Upper lobe of left lung (tissue), 6 donors: ENCODE data around the gene CDK4. TPM values are rescaled to one million over a fixed set of nuclear protein-coding genes. Genes with fewer than 3 reads are reported as not detected.
A peak's percentile ranks its signal among the peaks of the same experiment; 100 is the strongest.

Experiments
- ATAC-seq, 2 donors: fragments of 200-7000 bp; cut with Tn5 transposase; one replicate each; pipeline ENCODE4 v1.9.1; 2022; ENCODE audit warnings: mild to moderate bottlenecking in 2 of 2, moderate library complexity in 2 of 2; ENCODE audit not compliant: low FRiP score in 2 of 2
- DNase-seq, 2 donors: peaks; one replicate each; pipeline ENCODE4 v3.0.0-alpha.2; 2019 to 2020
- H3K27ac ChIP-seq, 4 donors: fragments of 200-600 bp; sonication (generic); one replicate each; pipeline ENCODE4 v1.5.1; 2016 to 2019
- H3K27me3 ChIP-seq, 4 donors: fragments of 200-600 bp; sonication (generic); one replicate each; pipeline ENCODE4 v1.5.1; 2017 to 2019
- H3K36me3 ChIP-seq, 4 donors: fragments of 200-600 bp; sonication (generic); one replicate each; pipeline ENCODE4 v1.5.1; 2016 to 2019
- H3K4me1 ChIP-seq, 4 donors: fragments of 200-600 bp; sonication (generic); one replicate each; pipeline ENCODE4 v1.5.1; 2018 to 2019
- H3K4me3 ChIP-seq, 4 donors: fragments of 200-600 bp; sonication (generic); one replicate each; pipeline ENCODE4 v1.5.1; 2017 to 2019; ENCODE audit warnings: mild to moderate bottlenecking in 2 of 4, moderate library complexity in 1 of 4
- H3K9me3 ChIP-seq, 4 donors: fragments of 200-600 bp; sonication (generic); one replicate each; pipeline ENCODE4 v1.5.1; 2018 to 2019
- EP300 ChIP-seq, 4 donors: sonication (generic); formaldehyde crosslinking; IDR thresholded peaks; one replicate each; pipeline ENCODE4 v1.5.1; 2017; ENCODE audit warnings: antibody characterized with exemption in 4 of 4, control low read depth in 2 of 4
- POLR2A ChIP-seq, 4 donors: fragments of 450-650 bp; IDR thresholded peaks; one replicate each; pipeline ENCODE4 v1.5.1; 2016 to 2017; ENCODE audit warnings: antibody characterized with exemption in 4 of 4, mild to moderate bottlenecking in 2 of 4
- POLR2AphosphoS5 ChIP-seq, 2 donors: sonication (generic); formaldehyde crosslinking; IDR thresholded peaks; one replicate each; pipeline ENCODE4 v1.5.1; 2017; ENCODE audit warnings: antibody characterized with exemption in 2 of 2
- WGBS, 2 donors: methylation state at CpG; one replicate each; pipeline ENCODE4 v1.1.5; 2017 to 2018; 5-methylcytosine and 5-hydroxymethylcytosine counted together
- total RNA-seq, 6 donors: library from RNA; depleted of rRNA in 4 of 6; stranded (reverse); fragments of >200 nt in 4 of 6; gene quantifications; one replicate each; pipeline versions ENCODE4 v1.1.0 to v1.2.1, GENCODE V29; 2016 to 2021
- TF ChIP-seq, protein P1 (sequence below), 6 experiments: fragments of 450-650 bp in 4 of 6; fragments of 200-600 bp in 2 of 6; sonication (generic) in 2 of 6; IDR thresholded peaks; one replicate each; pipeline ENCODE4 v1.5.1; 2016 to 2019; ENCODE audit warnings: antibody characterized with exemption in 6 of 6
- donor health status: DM: no; HTN: no; CAD: no; lungs with moderate emphysema.
- donor health status: DM: no; HTN: yes; CAD: no; lungs with severe emphysema.

The CDK4 gene
- total RNA-seq, 6 donors from 2014 or later, result 38.5 to 109 (median 62.5) TPM

DNA sequence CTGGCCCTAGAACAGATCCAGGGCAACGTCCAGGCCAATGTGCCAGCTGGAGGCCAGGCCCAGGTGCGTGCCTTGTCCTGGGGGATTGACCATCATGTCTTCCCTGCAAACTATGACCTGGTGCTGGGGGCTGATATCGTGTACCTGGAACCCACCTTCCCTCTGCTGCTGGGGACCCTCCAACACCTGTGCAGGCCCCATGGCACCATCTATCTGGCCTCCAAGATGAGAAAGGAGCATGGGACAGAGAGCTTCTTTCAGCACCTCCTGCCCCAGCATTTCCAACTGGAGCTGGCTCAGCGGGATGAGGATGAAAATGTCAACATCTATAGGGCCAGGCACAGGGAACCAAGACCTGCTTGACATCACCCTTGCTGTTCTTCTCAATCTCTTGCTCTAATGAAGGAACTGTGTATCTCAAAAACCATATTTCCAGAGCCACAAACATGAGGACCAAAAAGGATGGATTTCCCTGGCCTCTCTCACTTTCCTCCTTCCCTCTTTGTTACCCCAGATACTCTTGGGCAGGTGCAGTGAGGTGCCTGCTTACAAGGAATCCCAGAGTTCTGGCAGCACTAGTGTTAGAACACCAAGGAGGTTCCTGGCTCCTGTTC, 28.3 kb upstream of the CDK4 start:
- ATAC-seq (no peak), DNase-seq (no peak)
- TF ChIP-seq POLR2AphosphoS5 (IDR thresholded peaks at IDR 0.05), result no peak
- no peak for TF ChIP-seq POLR2A (IDR thresholded peaks at IDR 0.05)
- no peak for TF ChIP-seq EP300 (IDR thresholded peaks at IDR 0.05)
- TF ChIP-seq, protein P1, sequence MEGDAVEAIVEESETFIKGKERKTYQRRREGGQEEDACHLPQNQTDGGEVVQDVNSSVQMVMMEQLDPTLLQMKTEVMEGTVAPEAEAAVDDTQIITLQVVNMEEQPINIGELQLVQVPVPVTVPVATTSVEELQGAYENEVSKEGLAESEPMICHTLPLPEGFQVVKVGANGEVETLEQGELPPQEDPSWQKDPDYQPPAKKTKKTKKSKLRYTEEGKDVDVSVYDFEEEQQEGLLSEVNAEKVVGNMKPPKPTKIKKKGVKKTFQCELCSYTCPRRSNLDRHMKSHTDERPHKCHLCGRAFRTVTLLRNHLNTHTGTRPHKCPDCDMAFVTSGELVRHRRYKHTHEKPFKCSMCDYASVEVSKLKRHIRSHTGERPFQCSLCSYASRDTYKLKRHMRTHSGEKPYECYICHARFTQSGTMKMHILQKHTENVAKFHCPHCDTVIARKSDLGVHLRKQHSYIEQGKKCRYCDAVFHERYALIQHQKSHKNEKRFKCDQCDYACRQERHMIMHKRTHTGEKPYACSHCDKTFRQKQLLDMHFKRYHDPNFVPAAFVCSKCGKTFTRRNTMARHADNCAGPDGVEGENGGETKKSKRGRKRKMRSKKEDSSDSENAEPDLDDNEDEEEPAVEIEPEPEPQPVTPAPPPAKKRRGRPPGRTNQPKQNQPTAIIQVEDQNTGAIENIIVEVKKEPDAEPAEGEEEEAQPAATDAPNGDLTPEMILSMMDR (IDR thresholded peaks at IDR 0.05), result no peak
- 78 to 98% methylated on average over 1 to 4 of the region's 4 CpGs for WGBS, 2 donors
- Histone ChIP-seq H3K27ac (peak overlapping the region in 1 of 4 donors; percentile 81), H3K4me3 (no peak overlapping the region), H3K4me1 (peaks cover 20 to 36% (median 28%) of the 10 kb centered on the region in 4 donors), H3K36me3 (peaks cover 0 to 20% (median 5%) of the 10 kb centered on the region in 4 donors), H3K9me3 (no peaks in the 10 kb centered on the region), H3K27me3 (no peaks in the 10 kb centered on the region)

DNA sequence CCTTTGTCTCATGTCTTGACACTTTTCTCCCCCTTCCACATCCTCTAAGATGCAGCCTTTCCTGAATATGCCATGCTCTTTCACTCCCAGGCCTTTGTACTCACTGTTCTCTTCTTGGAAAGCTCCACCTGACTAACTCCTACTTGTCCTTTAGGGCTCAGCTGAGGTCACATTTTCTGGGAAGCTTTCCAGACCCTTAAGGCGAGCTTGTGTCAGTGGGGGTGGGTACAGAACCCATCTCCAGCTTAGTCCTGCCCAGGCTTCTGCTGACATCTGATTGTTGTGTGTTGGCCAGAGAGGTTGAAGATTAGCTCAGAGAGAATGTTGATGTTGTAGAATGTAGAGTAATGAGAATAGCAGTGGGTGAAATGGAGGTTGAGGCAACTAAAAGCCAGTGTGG, 27.6 kb upstream of the CDK4 start:
- H3K36me3 ChIP-seq, result peaks cover 0 to 20% (median 3%) of the 10 kb centered on the region in 4 donors
- no peaks in the 10 kb centered on the region for H3K9me3 ChIP-seq
- H3K4me3 ChIP-seq, result no peak overlapping the region
- 57 to 61% methylated on average over 1 of the region's 1 CpG for WGBS, 2 donors
- no peak for TF ChIP-seq POLR2A (IDR thresholded peaks at IDR 0.05)
- no peak for TF ChIP-seq POLR2AphosphoS5 (IDR thresholded peaks at IDR 0.05)
- no peak for TF ChIP-seq EP300 (IDR thresholded peaks at IDR 0.05)
- TF ChIP-seq, protein P1 (IDR thresholded peaks at IDR 0.05), result no peak
- no peak overlapping the region for H3K27ac ChIP-seq
- no peak for DNase-seq
- ATAC-seq, result no peak
- peaks cover 20 to 36% (median 28%) of the 10 kb centered on the region in 4 donors for H3K4me1 ChIP-seq
- H3K27me3 ChIP-seq, result no peaks in the 10 kb centered on the region

DNA sequence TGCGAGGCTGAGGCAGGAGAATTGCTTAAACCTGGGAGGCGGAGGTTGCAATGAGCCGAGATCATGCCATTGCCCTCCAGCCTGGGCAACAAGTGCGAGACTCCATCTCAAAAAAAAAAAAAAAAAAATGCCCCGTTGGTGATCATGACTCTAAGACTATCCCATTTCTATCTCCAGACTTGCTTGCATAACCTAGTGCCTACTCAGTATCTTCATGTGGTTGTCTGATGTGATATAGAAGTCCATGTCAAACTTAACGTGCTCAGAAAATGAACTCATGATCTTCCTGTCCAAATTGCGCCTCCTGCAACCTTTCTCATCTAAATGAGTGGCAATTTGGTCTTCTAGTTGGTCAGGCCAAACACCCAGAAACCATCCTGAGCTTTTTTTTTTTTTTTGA, 25.8 kb upstream of the CDK4 start:
- H3K4me1 ChIP-seq, result peaks cover 15 to 32% (median 25%) of the 10 kb centered on the region in 4 donors
- H3K36me3 ChIP-seq, result peaks cover 0 to 15% (median 3%) of the 10 kb centered on the region in 4 donors
- DNase-seq, result no peak
- H3K27me3 ChIP-seq, result no peaks in the 10 kb centered on the region
- no peak overlapping the region for H3K27ac ChIP-seq
- 89 to 94% methylated on average over 7 of the region's 7 CpGs for WGBS, 2 donors
- no peak overlapping the region for H3K4me3 ChIP-seq
- no peak for ATAC-seq
- TF ChIP-seq EP300 (IDR thresholded peaks at IDR 0.05) (no peak), POLR2A (IDR thresholded peaks at IDR 0.05) (no peak), POLR2AphosphoS5 (IDR thresholded peaks at IDR 0.05) (no peak)
- TF ChIP-seq, protein P1 (IDR thresholded peaks at IDR 0.05), result no peak
- no peaks in the 10 kb centered on the region for H3K9me3 ChIP-seq

DNA sequence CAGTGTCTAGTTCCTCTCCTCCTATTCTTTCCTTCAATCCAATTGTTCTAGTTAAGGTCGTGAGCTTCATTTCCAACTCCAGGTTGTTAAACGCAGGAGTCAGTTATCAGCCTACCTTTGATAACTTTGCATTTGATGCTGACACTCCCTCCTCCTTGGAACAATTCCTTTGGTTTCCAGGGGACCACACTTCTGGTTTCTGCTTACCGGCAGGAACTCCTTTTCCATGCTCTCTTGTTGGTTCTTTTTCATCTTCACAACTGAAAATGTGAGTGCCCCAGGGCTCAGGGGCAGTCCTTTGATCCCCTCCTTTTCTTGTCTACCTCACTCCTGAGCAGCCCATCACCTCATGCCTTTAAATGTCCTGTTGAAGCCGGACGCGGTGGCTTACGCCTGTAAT, 25.3 kb upstream of the CDK4 start:
- Histone ChIP-seq H3K27me3 (no peaks in the 10 kb centered on the region), H3K4me1 (peaks cover 15 to 34% (median 25%) of the 10 kb centered on the region in 4 donors), H3K27ac (no peak overlapping the region), H3K36me3 (peaks cover 0 to 15% (median 3%) of the 10 kb centered on the region in 4 donors), H3K9me3 (no peaks in the 10 kb centered on the region), H3K4me3 (no peak overlapping the region)
- TF ChIP-seq EP300 (IDR thresholded peaks at IDR 0.05) (no peak), POLR2A (IDR thresholded peaks at IDR 0.05) (no peak), POLR2AphosphoS5 (IDR thresholded peaks at IDR 0.05) (no peak)
- TF ChIP-seq, protein P1 (IDR thresholded peaks at IDR 0.05), result no peak
- 90 to 96% methylated on average over 7 of the region's 7 CpGs for WGBS, 2 donors
- ATAC-seq (no peak), DNase-seq (no peak)

DNA sequence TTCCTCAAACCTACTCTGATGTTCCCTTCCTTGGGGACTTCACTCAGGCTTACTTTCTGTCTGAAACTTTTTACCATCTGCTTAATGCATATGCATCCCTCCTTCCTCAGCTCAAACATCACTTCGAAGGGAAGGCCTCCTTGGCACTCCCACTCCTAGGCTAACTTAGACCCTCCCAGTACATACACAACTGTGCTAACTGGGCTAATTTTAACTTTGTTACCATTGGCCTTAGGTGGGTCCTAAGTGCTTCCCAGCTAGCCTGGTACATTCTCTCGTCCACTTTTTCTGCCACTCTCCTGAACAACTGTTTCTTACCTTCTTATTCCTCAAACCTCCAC, 24.1 kb upstream of the CDK4 start:
- no peak for TF ChIP-seq POLR2A (IDR thresholded peaks at IDR 0.05)
- no peak for TF ChIP-seq POLR2AphosphoS5 (IDR thresholded peaks at IDR 0.05)
- TF ChIP-seq, protein P1 (IDR thresholded peaks at IDR 0.05), result no peak
- no peak for TF ChIP-seq EP300 (IDR thresholded peaks at IDR 0.05)
- Histone ChIP-seq H3K27me3 (no peaks in the 10 kb centered on the region), H3K9me3 (no peaks in the 10 kb centered on the region), H3K36me3 (peaks cover 0 to 15% (median 3%) of the 10 kb centered on the region in 4 donors), H3K4me1 (peaks cover 14 to 29% (median 19%) of the 10 kb centered on the region in 4 donors), H3K27ac (no peak overlapping the region), H3K4me3 (no peak overlapping the region)
- ATAC-seq (no peak), DNase-seq (no peak)
- WGBS, 2 donors, result 91 to 93% methylated on average over 2 of the region's 2 CpGs
